ENCODE measurements around the gene TROAP.
"Not testable (repeated sequence)": the region's sequence is repeated elsewhere in the genome, so short reads cannot be mapped to it uniquely, and the experiment has no call there.

Gene TROAP

DNA sequence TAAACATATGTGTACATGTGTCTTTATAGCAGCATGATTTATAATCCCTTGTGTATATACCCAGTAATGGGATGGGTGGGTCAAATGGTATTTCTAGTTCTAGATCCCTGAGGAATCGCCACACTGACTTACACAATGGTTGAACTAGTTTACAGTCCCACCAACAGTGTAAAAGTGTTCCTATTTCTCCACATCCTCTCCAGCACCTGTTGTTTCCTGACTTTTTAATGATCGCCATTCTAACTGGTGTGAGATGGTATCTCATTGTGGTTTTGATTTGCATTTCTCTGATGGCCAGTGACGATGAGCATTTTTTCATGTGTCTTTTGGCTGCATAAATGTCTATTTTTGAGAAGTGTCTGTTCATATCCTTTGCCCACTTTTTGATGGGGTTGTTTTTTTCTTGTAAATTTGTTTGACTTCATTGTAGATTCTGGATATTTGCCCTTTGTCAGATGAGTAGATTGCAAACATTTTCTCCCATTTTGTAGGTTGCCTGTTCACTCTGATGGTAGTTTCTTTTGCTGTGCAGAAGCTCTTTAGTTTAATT, 12.5 kb upstream of the TROAP start:
- H3K4me3 ChIP-seq (ENCODE audit: insufficient read depth, low read depth, low read length); H3K36me3 ChIP-seq (ENCODE audit: control insufficient read depth, insufficient read depth, low read length); H3K27me3 ChIP-seq (ENCODE audit: control insufficient read depth, insufficient read depth, low read length, poor library complexity, severe bottlenecking); H3K9me3 ChIP-seq (ENCODE audit: control insufficient read depth, low read length); H3K27ac ChIP-seq (ENCODE audit: insufficient read depth, low read depth, low read length, poor library complexity, severe bottlenecking); H3K4me1 ChIP-seq (ENCODE audit: control insufficient read depth, insufficient read depth, low read length): not testable (repeated sequence)
- 64% methylated on average over 1 of the region's 3 CpGs; no CpG with 5 or more reads in 1 of the 2 experiments for WGBS, 2 experiments

DNA sequence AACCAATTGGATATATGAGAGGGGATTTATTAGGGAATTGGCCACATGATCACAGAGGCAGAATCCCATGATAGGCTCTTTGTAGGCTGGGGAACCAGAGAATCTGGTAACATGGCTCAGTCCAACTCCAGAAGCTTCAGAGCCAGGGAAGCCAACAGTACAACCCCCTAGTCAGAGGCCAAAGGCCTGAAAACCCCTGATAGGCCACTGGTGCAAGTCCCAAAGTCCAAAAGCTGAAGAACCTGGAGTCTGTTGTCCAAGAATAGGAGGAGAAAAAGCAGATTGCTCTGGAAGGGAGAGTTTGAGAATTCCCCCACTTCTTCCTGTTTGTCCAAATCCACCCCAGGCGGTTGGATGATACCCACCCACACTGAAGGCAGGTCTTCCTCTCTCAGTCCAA, 8.2 kb upstream of the TROAP start:
- no peak overlapping the region for H3K4me3 ChIP-seq (ENCODE audit: insufficient read depth, low read depth, low read length)
- no peak overlapping the region for H3K27ac ChIP-seq (ENCODE audit: insufficient read depth, low read depth, low read length, poor library complexity, severe bottlenecking)
- H3K27me3 ChIP-seq (ENCODE audit: control insufficient read depth, insufficient read depth, low read length, poor library complexity, severe bottlenecking) = no peaks in the 10 kb centered on the region
- no peaks in the 10 kb centered on the region for H3K36me3 ChIP-seq (ENCODE audit: control insufficient read depth, insufficient read depth, low read length)
- H3K9me3 ChIP-seq (ENCODE audit: control insufficient read depth, low read length) = no peaks in the 10 kb centered on the region
- WGBS, 2 experiments = 86 to 95% methylated on average over 1 of the region's 1 CpG
- H3K4me1 ChIP-seq (ENCODE audit: control insufficient read depth, insufficient read depth, low read length) = no peaks in the 10 kb centered on the region

DNA sequence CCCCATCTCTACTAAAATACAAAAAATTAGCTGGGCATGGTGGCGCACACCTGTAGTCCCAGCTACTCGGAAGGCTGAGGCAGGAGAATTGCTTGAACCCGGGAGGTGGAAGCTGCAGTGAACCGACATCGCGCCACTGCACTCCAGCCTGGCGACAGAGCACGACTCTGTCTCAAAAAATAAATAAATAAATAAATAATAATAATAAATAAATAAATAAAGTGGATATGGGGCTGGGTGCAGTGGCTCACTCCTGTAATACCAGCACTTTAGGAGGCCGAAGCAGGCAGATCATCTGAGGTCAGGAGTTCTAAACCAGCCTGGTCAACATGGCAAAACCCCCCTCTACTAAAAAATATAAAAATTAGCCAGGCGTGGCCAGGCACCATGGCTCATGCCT, 5.9 kb upstream of the TROAP start:
- H3K36me3 ChIP-seq (ENCODE audit: control insufficient read depth, insufficient read depth, low read length); H3K27me3 ChIP-seq (ENCODE audit: control insufficient read depth, insufficient read depth, low read length, poor library complexity, severe bottlenecking); H3K27ac ChIP-seq (ENCODE audit: insufficient read depth, low read depth, low read length, poor library complexity, severe bottlenecking); H3K9me3 ChIP-seq (ENCODE audit: control insufficient read depth, low read length); H3K4me3 ChIP-seq (ENCODE audit: insufficient read depth, low read depth, low read length); H3K4me1 ChIP-seq (ENCODE audit: control insufficient read depth, insufficient read depth, low read length): not testable (repeated sequence)
- 92 to 93% methylated on average over 6 of the region's 10 CpGs for WGBS, 2 experiments

DNA sequence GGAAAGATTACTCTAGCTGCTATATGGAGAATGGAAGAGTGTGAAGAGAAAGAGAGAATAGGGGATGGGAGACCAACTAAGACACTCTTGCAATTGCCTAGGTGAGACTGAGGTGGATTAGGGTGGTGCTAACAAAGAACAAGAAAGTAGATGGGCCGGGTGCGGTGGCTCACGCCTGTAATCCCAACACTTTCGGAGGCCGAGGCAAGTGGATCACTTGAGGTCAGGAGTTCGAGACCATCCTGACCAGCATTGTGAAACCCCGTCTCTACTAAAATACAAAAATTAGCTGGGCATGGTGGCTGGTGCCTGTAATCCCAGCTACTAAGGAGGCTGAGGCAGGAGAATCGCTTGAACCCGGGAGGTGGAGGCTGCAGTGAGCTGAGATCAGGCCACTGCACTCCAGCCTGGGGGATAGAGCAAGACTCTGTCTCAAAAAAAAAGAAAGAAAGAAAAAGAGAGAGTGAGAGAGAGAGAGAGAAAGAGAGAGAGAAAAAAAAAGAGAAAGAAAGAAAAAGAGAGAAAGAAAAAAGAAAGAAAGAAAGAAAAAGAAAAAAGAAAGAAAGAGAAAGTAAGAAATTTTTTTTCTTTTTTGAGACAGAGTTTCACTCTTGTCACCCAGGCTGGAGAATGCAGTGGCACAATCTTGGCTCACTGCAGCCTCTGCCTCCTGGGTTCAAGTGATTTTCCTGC, 2.5 kb upstream of the TROAP start:
- not testable (repeated sequence) for H3K27ac ChIP-seq (ENCODE audit: insufficient read depth, low read depth, low read length, poor library complexity, severe bottlenecking); H3K9me3 ChIP-seq (ENCODE audit: control insufficient read depth, low read length); H3K36me3 ChIP-seq (ENCODE audit: control insufficient read depth, insufficient read depth, low read length); H3K4me3 ChIP-seq (ENCODE audit: insufficient read depth, low read depth, low read length); H3K27me3 ChIP-seq (ENCODE audit: control insufficient read depth, insufficient read depth, low read length, poor library complexity, severe bottlenecking)
- 88 to 92% methylated on average over 9 of the region's 9 CpGs for WGBS, 2 experiments
- H3K4me1 ChIP-seq (ENCODE audit: control insufficient read depth, insufficient read depth, low read length) = peaks cover 11% of the 10 kb centered on the region

GRCh38 chr12:49322367-49322707, 718 bp upstream of the TROAP start:
- H3K27ac ChIP-seq (ENCODE audit: insufficient read depth, low read depth, low read length, poor library complexity, severe bottlenecking) = no peak overlapping the region
- peaks cover 18% of the 10 kb centered on the region for H3K36me3 ChIP-seq (ENCODE audit: control insufficient read depth, insufficient read depth, low read length)
- H3K4me3 ChIP-seq (ENCODE audit: insufficient read depth, low read depth, low read length) = peak overlapping the region; percentile 74
- no peaks in the 10 kb centered on the region for H3K9me3 ChIP-seq (ENCODE audit: control insufficient read depth, low read length)
- 41 to 44% methylated on average over 11 to 12 of the region's 12 CpGs for WGBS, 2 experiments
- no peaks in the 10 kb centered on the region for H3K27me3 ChIP-seq (ENCODE audit: control insufficient read depth, insufficient read depth, low read length, poor library complexity, severe bottlenecking)
- peaks cover 11% of the 10 kb centered on the region for H3K4me1 ChIP-seq (ENCODE audit: control insufficient read depth, insufficient read depth, low read length)

- H3K27ac ChIP-seq (ENCODE audit: insufficient read depth, low read depth, low read length, poor library complexity, severe bottlenecking) = no peak overlapping the region
- H3K4me1 ChIP-seq (ENCODE audit: control insufficient read depth, insufficient read depth, low read length) = peaks cover 11% of the 10 kb centered on the region
- WGBS, 2 experiments = 12 to 13% methylated on average over 19 of the region's 19 CpGs
- peak overlapping the region; percentile 74 for H3K4me3 ChIP-seq (ENCODE audit: insufficient read depth, low read depth, low read length)
- peaks cover 23% of the 10 kb centered on the region for H3K36me3 ChIP-seq (ENCODE audit: control insufficient read depth, insufficient read depth, low read length)
- no peaks in the 10 kb centered on the region for H3K9me3 ChIP-seq (ENCODE audit: control insufficient read depth, low read length)
- H3K27me3 ChIP-seq (ENCODE audit: control insufficient read depth, insufficient read depth, low read length, poor library complexity, severe bottlenecking) = no peaks in the 10 kb centered on the region
Observed at GRCh38 chr12:49323524-49324097, 556 bp downstream of the TROAP start.

DNA sequence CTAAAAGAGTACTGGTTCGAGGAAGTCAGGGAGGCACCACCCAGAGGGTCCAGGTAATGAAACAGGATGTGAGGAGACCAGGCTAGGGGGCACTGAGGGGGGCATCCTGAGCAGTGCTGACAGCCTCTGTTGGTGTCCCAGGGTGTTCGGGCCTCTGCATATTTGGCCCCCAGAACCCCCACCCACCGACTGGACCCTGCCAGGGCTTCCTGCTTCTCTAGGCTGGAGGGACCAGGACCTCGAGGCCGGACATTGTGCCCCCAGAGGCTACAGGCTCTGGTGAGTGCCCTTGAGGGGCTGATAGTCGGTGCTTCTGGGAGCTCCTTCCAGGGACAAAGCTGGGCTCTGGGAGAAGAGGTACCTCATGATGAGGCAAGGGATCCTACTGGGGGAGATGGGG, 2.6 kb downstream of the TROAP start:
- 94 to 95% methylated on average over 6 of the region's 6 CpGs for WGBS, 2 experiments
- peaks cover 11% of the 10 kb centered on the region for H3K4me1 ChIP-seq (ENCODE audit: control insufficient read depth, insufficient read depth, low read length)
- no peak overlapping the region for H3K4me3 ChIP-seq (ENCODE audit: insufficient read depth, low read depth, low read length)
- peaks cover 39% of the 10 kb centered on the region for H3K36me3 ChIP-seq (ENCODE audit: control insufficient read depth, insufficient read depth, low read length)
- no peaks in the 10 kb centered on the region for H3K9me3 ChIP-seq (ENCODE audit: control insufficient read depth, low read length)
- no peak overlapping the region for H3K27ac ChIP-seq (ENCODE audit: insufficient read depth, low read depth, low read length, poor library complexity, severe bottlenecking)
- H3K27me3 ChIP-seq (ENCODE audit: control insufficient read depth, insufficient read depth, low read length, poor library complexity, severe bottlenecking) = no peaks in the 10 kb centered on the region

- no peaks in the 10 kb centered on the region for H3K9me3 ChIP-seq (ENCODE audit: control insufficient read depth, low read length)
- H3K4me1 ChIP-seq (ENCODE audit: control insufficient read depth, insufficient read depth, low read length) = peaks cover 8% of the 10 kb centered on the region
- no peak overlapping the region for H3K27ac ChIP-seq (ENCODE audit: insufficient read depth, low read depth, low read length, poor library complexity, severe bottlenecking)
- H3K27me3 ChIP-seq (ENCODE audit: control insufficient read depth, insufficient read depth, low read length, poor library complexity, severe bottlenecking) = peaks cover 7% of the 10 kb centered on the region
- H3K36me3 ChIP-seq (ENCODE audit: control insufficient read depth, insufficient read depth, low read length) = peaks cover 42% of the 10 kb centered on the region
- no peak overlapping the region for H3K4me3 ChIP-seq (ENCODE audit: insufficient read depth, low read depth, low read length)
Observed at GRCh38 chr12:49327368-49327767, 4.3 kb downstream of the TROAP start.

- Histone ChIP-seq H3K27me3 (ENCODE audit: control insufficient read depth, insufficient read depth, low read length, poor library complexity, severe bottlenecking) (peaks cover 12% of the 10 kb centered on the region), H3K4me1 (ENCODE audit: control insufficient read depth, insufficient read depth, low read length) (peaks cover 8% of the 10 kb centered on the region), H3K36me3 (ENCODE audit: control insufficient read depth, insufficient read depth, low read length) (peaks cover 42% of the 10 kb centered on the region), H3K4me3 (ENCODE audit: insufficient read depth, low read depth, low read length) (no peak overlapping the region), H3K9me3 (ENCODE audit: control insufficient read depth, low read length) (no peaks in the 10 kb centered on the region), H3K27ac (ENCODE audit: insufficient read depth, low read depth, low read length, poor library complexity, severe bottlenecking) (no peak overlapping the region)
- WGBS, 2 experiments = 96 to 97% methylated on average over 2 of the region's 2 CpGs
Observed at GRCh38 chr12:49327887-49328286, 4.8 kb downstream of the TROAP start.

DNA sequence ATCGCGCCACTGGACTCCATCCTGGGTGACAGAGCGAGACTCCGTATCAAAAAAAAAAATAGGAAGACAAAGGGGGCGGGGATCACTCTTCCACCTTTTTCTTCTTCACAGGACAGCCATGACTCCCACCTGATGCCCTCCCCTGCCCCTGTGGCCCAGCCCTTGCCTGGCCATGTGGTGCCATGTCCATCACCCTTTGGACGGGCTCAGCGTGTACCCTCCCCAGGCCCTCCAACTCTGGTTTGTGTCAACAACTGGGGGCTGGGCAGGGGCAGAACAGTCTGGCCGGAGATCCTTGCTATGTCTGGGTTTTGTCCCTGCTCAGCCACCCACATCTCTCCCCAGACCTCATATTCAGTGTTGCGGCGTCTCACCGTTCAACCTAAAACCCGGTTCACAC, 5.8 kb downstream of the TROAP start:
- Histone ChIP-seq H3K9me3 (ENCODE audit: control insufficient read depth, low read length) (no peaks in the 10 kb centered on the region), H3K36me3 (ENCODE audit: control insufficient read depth, insufficient read depth, low read length) (peaks cover 42% of the 10 kb centered on the region), H3K4me3 (ENCODE audit: insufficient read depth, low read depth, low read length) (no peak overlapping the region), H3K27me3 (ENCODE audit: control insufficient read depth, insufficient read depth, low read length, poor library complexity, severe bottlenecking) (peaks cover 21% of the 10 kb centered on the region), H3K27ac (ENCODE audit: insufficient read depth, low read depth, low read length, poor library complexity, severe bottlenecking) (no peak overlapping the region), H3K4me1 (ENCODE audit: control insufficient read depth, insufficient read depth, low read length) (peaks cover 6% of the 10 kb centered on the region)
- WGBS, 2 experiments = 92 to 93% methylated on average over 8 to 12 of the region's 12 CpGs

All from ectodermal cell (in vitro differentiated cells).